ENCODE results near the gene EVX2. TPM values are rescaled to one million over a fixed set of nuclear protein-coding genes. Genes with fewer than 3 reads are reported as not detected.
A peak's percentile ranks its signal among the peaks of the same experiment; 100 is the strongest.

Gene EVX2
- not detected for polyA plus RNA-seq
- long read RNA-seq, donor 1: 0 reads
- long read RNA-seq, donor 2: 0 reads
- long read RNA-seq, donor 3: 0 reads
- long read RNA-seq, donor 4: 0 reads
- long read RNA-seq, donor 5: 0 reads
- long read RNA-seq, donor 6: 0 reads
- long read RNA-seq, donor 7: 0 reads
- long read RNA-seq, donor 8: 0 reads
- long read RNA-seq, donor 9: 0 reads
- long read RNA-seq, donor 10: 0 reads

DNA sequence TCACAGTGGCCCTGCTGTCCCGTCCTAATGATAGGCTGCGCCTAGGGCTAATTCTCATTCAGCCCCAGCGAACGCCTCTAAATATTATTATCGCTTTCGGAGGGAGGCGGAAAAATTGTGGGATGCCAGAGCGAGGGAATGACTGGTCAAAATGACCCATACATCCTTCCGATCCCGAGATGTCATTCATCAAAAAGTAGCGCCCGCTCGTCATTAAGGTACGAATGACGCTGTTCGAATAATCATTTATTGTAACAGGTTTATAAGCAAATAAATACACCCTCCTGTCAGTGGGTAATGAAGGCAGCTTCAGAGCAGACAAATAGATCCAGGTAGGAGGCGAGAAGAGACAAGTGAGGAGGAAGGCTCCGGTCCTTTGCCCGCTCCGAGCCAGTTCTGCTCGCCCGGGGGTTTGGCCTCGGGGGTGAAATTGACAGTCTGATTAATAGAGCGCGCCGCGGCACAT is at the start of gene EVX2:
Gene EVX2, minus strand, starts transcription at position 167 of the 466 bp plus-strand sequence. CDS start 186 bp downstream, outside the sequence.
- peaks cover 0 to 21% of the 10 kb centered on the region in 2 donors for H3K9me3 ChIP-seq (ENCODE audit: control insufficient read depth in 2 of 2, insufficient read depth in 1 of 2, low read depth in 1 of 2, low read length in 1 of 2)
- H3K4me1 ChIP-seq (ENCODE audit: control insufficient read depth in 3 of 3, insufficient read depth in 2 of 3, low read depth in 1 of 3, low read length in 2 of 3): peaks cover 0 to 11% (median 4%) of the 10 kb centered on the region in 3 donors
- FAIRE-seq: no peak
- WGBS, 3 donors: 11 to 17% (median 14%) methylated on average over 27 of the region's 27 CpGs
- no peak within 1 kb of the TSS for H3K27ac ChIP-seq (ENCODE audit: low read depth in 1 of 3, low read length in 2 of 3)
- DNase-seq: no peak
- no peaks in the 10 kb centered on the region for H3K36me3 ChIP-seq (ENCODE audit: control insufficient read depth in 3 of 3, insufficient read depth in 2 of 3, low read depth in 1 of 3, low read length in 3 of 3)
- H3K4me3 ChIP-seq (ENCODE audit: low read depth in 1 of 3, low read length in 3 of 3): no peak within 1 kb of the TSS
- peaks cover 28 to 98% (median 85%) of the 10 kb centered on the region in 3 donors for H3K27me3 ChIP-seq (ENCODE audit: control insufficient read depth in 3 of 3, insufficient read depth in 3 of 3, low read length in 3 of 3)

DNA sequence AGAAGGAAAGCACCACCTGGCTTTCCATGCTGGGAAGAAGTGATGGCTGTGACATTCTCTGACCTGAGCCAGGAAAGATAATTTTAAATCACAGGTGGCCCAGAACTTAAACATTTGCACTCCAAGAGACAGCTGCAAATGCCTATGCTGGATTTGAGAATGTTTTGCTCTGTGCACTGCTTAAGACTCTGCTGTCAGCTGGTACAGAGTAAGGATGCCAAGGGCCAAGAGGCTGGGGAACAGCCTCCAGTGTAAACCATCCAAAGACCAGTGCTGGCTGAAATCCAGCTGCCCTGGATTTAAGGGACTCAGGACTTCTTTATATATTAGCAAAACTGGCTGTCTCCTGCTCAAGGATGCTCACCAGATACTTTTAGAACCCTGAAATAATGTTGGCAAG is 49.6 kb upstream of the EVX2 start:
- DNase-seq: no peak
- Histone ChIP-seq H3K27me3 (ENCODE audit: control insufficient read depth in 3 of 3, insufficient read depth in 3 of 3, low read length in 3 of 3) (peaks cover 7 to 88% (median 42%) of the 10 kb centered on the region in 3 donors), H3K9me3 (ENCODE audit: control insufficient read depth in 2 of 2, insufficient read depth in 1 of 2, low read depth in 1 of 2, low read length in 1 of 2) (no peaks in the 10 kb centered on the region), H3K4me3 (ENCODE audit: low read depth in 1 of 3, low read length in 3 of 3) (no peak overlapping the region), H3K36me3 (ENCODE audit: control insufficient read depth in 3 of 3, insufficient read depth in 2 of 3, low read depth in 1 of 3, low read length in 3 of 3) (no peaks in the 10 kb centered on the region), H3K27ac (ENCODE audit: low read depth in 1 of 3, low read length in 2 of 3) (no peak overlapping the region), H3K4me1 (ENCODE audit: control insufficient read depth in 3 of 3, insufficient read depth in 2 of 3, low read depth in 1 of 3, low read length in 2 of 3) (peaks cover 0 to 4% (median 2%) of the 10 kb centered on the region in 3 donors)
- no peak for FAIRE-seq

DNA sequence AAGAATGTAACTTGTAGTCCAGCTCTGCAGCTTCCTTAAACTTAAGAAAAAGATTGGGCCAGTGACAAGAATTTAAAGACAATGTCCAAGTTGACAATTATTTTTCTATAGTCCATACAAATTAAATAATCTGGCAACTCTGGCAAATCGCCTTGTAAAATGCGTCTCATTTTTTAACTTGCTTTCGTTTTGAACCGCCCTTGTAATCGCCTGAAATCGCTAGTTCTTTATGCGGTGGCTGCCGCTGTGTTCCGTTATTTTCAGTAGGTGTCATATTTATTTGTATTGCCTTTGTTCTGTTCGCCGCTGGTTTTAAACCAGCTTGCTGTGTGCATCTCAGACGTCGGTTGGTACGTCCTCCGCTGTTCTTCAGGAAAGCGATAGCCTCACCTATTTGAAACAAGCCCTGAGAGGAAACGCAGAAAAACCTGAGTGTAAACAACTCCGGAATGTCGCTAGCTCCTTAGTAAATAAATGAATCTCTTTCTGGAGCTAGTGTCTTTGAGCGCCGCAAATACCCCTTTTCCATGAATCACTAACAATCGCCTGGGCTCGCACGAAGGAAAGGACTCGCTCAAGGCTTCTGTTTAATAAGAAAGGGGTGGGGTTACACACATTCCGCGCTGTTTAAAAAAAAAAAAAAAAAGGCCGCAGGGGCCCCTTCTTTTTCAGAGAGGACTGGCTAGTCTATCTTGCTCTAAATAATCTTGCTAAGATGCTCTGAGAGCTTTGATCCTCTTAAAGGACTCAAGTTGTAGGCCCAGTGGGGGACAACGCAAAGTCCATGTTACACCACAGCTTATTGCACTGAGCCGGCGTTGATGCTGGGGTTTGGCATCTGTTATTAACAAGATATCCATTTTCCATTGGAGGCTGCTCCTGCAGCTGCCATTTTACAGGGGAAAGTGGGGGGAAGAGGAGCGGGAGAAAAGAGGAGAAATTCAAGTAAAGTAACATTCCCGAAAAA is 48.7 kb upstream of the EVX2 start:
- H3K36me3 ChIP-seq (ENCODE audit: control insufficient read depth in 3 of 3, insufficient read depth in 2 of 3, low read depth in 1 of 3, low read length in 3 of 3): no peaks in the 10 kb centered on the region
- DNase-seq: no peak
- peaks cover 0 to 4% (median 2%) of the 10 kb centered on the region in 3 donors for H3K4me1 ChIP-seq (ENCODE audit: control insufficient read depth in 3 of 3, insufficient read depth in 2 of 3, low read depth in 1 of 3, low read length in 2 of 3)
- no peak for FAIRE-seq
- no peaks in the 10 kb centered on the region for H3K9me3 ChIP-seq (ENCODE audit: control insufficient read depth in 2 of 2, insufficient read depth in 1 of 2, low read depth in 1 of 2, low read length in 1 of 2)
- peak overlapping the region in 2 of 3 donors; percentile 21 to 22 for H3K4me3 ChIP-seq (ENCODE audit: low read depth in 1 of 3, low read length in 3 of 3)
- WGBS, 3 donors: 6 to 13% (median 11%) methylated on average over 33 of the region's 33 CpGs
- H3K27me3 ChIP-seq (ENCODE audit: control insufficient read depth in 3 of 3, insufficient read depth in 3 of 3, low read length in 3 of 3): peaks cover 11 to 90% (median 41%) of the 10 kb centered on the region in 3 donors
- peak overlapping the region in 1 of 3 donors; percentile 30 for H3K27ac ChIP-seq (ENCODE audit: low read depth in 1 of 3, low read length in 2 of 3)

DNA sequence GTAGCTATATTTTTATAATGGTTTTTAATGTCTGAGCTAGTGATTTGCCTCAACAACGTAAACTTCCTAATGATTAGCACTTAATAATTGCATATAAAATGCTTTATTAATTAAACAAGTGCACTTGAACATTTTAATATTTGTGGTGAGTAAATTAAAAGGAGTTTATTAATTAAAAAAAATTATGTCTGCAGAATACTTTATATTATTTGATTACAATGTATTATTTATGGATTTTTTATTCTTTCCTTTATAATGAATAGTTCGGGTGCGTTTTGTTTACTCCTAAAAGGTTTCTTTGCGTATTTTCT is 48.0 kb upstream of the EVX2 start:
- no peaks in the 10 kb centered on the region for H3K36me3 ChIP-seq (ENCODE audit: control insufficient read depth in 3 of 3, insufficient read depth in 2 of 3, low read depth in 1 of 3, low read length in 3 of 3)
- DNase-seq (no peak), FAIRE-seq (no peak)
- peaks cover 0 to 4% (median 2%) of the 10 kb centered on the region in 3 donors for H3K4me1 ChIP-seq (ENCODE audit: control insufficient read depth in 3 of 3, insufficient read depth in 2 of 3, low read depth in 1 of 3, low read length in 2 of 3)
- peaks cover 8 to 91% (median 41%) of the 10 kb centered on the region in 3 donors for H3K27me3 ChIP-seq (ENCODE audit: control insufficient read depth in 3 of 3, insufficient read depth in 3 of 3, low read length in 3 of 3)
- H3K9me3 ChIP-seq (ENCODE audit: control insufficient read depth in 2 of 2, insufficient read depth in 1 of 2, low read depth in 1 of 2, low read length in 1 of 2): no peaks in the 10 kb centered on the region
- WGBS, 3 donors: 20 to 31% (median 23%) methylated on average over 4 of the region's 4 CpGs
- peak overlapping the region in 1 of 3 donors; percentile 21 for H3K4me3 ChIP-seq (ENCODE audit: low read depth in 1 of 3, low read length in 3 of 3)
- no peak overlapping the region for H3K27ac ChIP-seq (ENCODE audit: low read depth in 1 of 3, low read length in 2 of 3)

DNA sequence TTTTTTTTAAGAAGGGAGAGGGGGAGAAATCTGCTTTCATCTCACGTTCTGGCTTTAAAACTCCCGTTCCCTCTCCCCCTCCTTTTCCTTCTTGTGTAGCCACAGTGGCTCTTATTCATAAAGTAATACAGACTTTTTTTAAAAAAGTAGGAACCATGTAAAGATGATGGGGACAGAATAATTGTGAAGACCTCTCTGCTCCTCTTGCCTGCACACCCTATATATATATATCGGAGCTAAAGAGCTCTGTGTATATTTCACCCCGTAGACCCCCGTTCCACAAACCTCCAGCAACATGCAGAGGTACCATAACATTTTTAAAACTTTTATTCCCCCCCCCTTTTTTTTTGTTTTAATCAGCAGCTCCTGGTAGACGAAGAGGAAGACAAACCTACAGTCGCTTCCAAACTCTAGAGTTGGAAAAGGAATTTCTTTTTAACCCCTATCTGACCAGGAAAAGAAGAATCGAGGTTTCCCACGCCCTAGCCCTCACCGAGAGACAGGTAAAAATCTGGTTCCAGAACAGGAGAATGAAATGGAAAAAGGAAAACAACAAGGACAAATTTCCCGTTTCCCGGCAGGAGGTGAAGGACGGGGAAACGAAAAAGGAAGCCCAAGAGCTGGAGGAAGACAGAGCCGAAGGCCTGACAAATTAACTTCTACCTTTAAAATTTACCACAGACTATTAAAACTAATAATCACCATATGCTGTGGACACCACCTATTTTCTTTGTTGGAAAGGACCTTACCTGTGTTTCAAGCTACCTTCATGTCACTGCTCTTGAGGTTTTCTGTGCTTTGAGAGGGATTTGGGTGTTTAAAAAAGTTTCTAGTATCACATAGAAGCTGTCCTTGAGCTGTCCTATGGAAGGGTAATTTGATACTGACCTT is 47.4 kb upstream of the EVX2 start:
- no peak for FAIRE-seq
- WGBS, 3 donors: 10 to 16% (median 14%) methylated on average over 15 of the region's 15 CpGs
- Histone ChIP-seq H3K27me3 (ENCODE audit: control insufficient read depth in 3 of 3, insufficient read depth in 3 of 3, low read length in 3 of 3) (peaks cover 7 to 91% (median 40%) of the 10 kb centered on the region in 3 donors), H3K36me3 (ENCODE audit: control insufficient read depth in 3 of 3, insufficient read depth in 2 of 3, low read depth in 1 of 3, low read length in 3 of 3) (no peaks in the 10 kb centered on the region), H3K4me1 (ENCODE audit: control insufficient read depth in 3 of 3, insufficient read depth in 2 of 3, low read depth in 1 of 3, low read length in 2 of 3) (peaks cover 0 to 4% (median 2%) of the 10 kb centered on the region in 3 donors), H3K9me3 (ENCODE audit: control insufficient read depth in 2 of 2, insufficient read depth in 1 of 2, low read depth in 1 of 2, low read length in 1 of 2) (no peaks in the 10 kb centered on the region), H3K4me3 (ENCODE audit: low read depth in 1 of 3, low read length in 3 of 3) (peak overlapping the region in 2 of 3 donors; percentile 41 to 44), H3K27ac (ENCODE audit: low read depth in 1 of 3, low read length in 2 of 3) (peak overlapping the region in 2 of 3 donors; percentile 43 to 75)
- DNase-seq: no peak

DNA sequence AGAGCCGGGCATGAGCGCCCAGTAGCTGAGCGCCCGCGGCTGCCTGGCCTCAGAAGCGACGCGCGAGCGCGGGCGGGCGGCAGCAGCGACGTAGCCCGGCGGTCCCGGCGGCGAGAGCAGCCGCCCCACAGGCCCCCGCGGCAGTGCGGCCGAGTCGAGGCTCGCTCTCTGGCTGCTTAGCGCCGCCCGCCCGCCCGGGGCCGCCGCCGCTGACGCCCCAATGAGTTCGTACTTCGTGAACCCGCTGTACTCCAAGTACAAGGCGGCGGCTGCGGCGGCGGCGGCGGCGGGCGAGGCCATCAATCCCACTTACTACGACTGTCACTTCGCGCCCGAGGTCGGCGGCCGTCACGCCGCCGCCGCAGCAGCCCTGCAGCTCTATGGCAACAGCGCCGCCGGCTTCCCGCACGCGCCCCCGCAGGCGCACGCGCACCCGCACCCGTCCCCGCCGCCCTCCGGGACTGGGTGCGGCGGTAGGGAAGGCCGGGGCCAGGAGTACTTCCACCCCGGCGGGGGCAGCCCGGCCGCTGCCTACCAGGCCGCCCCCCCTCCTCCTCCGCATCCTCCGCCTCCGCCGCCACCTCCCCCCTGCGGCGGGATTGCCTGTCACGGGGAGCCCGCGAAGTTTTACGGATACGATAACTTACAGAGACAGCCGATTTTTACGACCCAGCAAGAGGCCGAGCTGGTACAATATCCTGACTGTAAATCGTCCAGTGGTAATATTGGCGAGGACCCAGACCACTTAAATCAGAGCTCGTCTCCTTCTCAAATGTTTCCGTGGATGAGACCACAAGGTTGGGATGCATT is 46.6 kb upstream of the EVX2 start:
- WGBS, 3 donors: 3 to 6% (median 4%) methylated on average over 64 to 100 of the region's 100 CpGs
- peaks cover 7 to 91% (median 36%) of the 10 kb centered on the region in 3 donors for H3K27me3 ChIP-seq (ENCODE audit: control insufficient read depth in 3 of 3, insufficient read depth in 3 of 3, low read length in 3 of 3)
- DNase-seq: peak in 1 of 2 donors; percentile 67
- H3K4me1 ChIP-seq (ENCODE audit: control insufficient read depth in 3 of 3, insufficient read depth in 2 of 3, low read depth in 1 of 3, low read length in 2 of 3): peaks cover 0 to 2% (median 2%) of the 10 kb centered on the region in 3 donors
- peak overlapping the region in 2 of 3 donors; percentile 43 to 75 for H3K27ac ChIP-seq (ENCODE audit: low read depth in 1 of 3, low read length in 2 of 3)
- H3K4me3 ChIP-seq (ENCODE audit: low read depth in 1 of 3, low read length in 3 of 3): peak overlapping the region; percentile 41 to 45 (median 44)
- H3K9me3 ChIP-seq (ENCODE audit: control insufficient read depth in 2 of 2, insufficient read depth in 1 of 2, low read depth in 1 of 2, low read length in 1 of 2): no peaks in the 10 kb centered on the region
- no peak for FAIRE-seq
- H3K36me3 ChIP-seq (ENCODE audit: control insufficient read depth in 3 of 3, insufficient read depth in 2 of 3, low read depth in 1 of 3, low read length in 3 of 3): no peaks in the 10 kb centered on the region

DNA sequence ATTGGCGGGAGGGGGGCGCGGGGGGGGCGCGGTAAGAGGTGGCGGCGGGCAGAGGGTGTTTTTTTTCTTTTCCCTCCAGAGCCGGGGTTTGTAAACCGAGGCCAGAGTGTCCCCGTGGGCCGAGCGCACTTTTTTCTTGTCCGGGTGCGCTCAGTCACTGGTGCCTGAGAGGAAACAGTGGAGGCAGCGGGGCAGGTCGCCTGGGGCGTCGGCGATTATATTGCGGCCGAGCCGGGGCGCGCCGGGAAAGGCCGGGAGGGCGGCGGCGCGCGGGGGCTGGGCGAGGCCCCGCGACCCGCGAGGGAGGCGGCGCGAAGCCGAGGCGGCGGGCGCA is 46.0 kb upstream of the EVX2 start:
- Histone ChIP-seq H3K9me3 (ENCODE audit: control insufficient read depth in 2 of 2, insufficient read depth in 1 of 2, low read depth in 1 of 2, low read length in 1 of 2) (no peaks in the 10 kb centered on the region), H3K36me3 (ENCODE audit: control insufficient read depth in 3 of 3, insufficient read depth in 2 of 3, low read depth in 1 of 3, low read length in 3 of 3) (no peaks in the 10 kb centered on the region), H3K27me3 (ENCODE audit: control insufficient read depth in 3 of 3, insufficient read depth in 3 of 3, low read length in 3 of 3) (peaks cover 7 to 91% (median 36%) of the 10 kb centered on the region in 3 donors), H3K4me3 (ENCODE audit: low read depth in 1 of 3, low read length in 3 of 3) (peak overlapping the region; percentile 30 to 45 (median 44)), H3K27ac (ENCODE audit: low read depth in 1 of 3, low read length in 2 of 3) (peak overlapping the region in 2 of 3 donors; percentile 59 to 75), H3K4me1 (ENCODE audit: control insufficient read depth in 3 of 3, insufficient read depth in 2 of 3, low read depth in 1 of 3, low read length in 2 of 3) (peaks cover 0 to 2% (median 2%) of the 10 kb centered on the region in 3 donors)
- FAIRE-seq: no peak
- 1 to 7% (median 4%) methylated on average over 37 to 43 of the region's 43 CpGs for WGBS, 3 donors
- peak in 1 of 2 donors; percentile 65 for DNase-seq

Data from small intestine (tissue), 16 donors.